ENCODE data around the gene GUCY2D.
A peak's percentile ranks its signal among the peaks of the same experiment; 100 is the strongest.
"Not testable (repeated sequence)": the region's sequence is repeated elsewhere in the genome, so short reads cannot be mapped to it uniquely, and the experiment has no call there.

Gene GUCY2D

DNA sequence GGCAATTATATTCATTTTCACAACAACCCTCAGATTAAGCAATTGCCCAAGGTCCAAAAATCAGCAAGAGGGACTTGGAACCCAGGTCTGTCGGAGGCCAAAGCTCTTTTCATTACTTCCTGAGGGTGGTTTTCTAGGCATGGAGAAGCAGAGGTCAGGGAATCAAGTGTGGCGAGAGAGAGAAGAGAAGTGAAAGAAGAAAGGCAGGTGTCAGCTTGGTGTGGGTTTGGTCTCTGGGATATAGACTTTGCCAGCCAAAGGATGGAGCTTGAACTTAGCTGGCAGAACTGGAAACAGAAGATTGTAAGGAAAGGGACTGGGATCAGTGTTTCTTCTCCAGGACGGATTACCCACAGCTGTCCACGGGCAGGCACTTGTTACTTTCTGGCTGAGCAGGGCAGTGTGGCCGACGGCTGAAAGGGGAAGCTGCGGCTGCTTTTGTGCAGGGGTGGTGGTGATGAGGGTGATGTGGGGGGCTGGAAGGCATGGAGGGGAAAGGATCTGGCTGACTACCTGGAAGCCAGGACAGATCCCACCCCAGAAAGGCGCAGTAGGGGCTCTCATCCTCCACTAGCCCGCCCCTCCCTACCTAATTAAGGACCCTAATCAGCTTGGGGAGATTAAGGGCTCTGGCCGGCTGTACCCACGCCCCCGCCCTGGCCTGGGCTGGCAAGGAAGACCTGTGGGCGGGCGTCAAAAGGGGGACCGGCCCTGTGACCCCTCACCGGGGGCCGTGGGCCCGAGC, at the start of gene GUCY2D:
Gene GUCY2D, plus strand, starts transcription at position 640 of the 745 bp plus-strand sequence. CDS start 433 bp downstream, outside the sequence.
- Histone ChIP-seq H4K20me1 (ENCODE audit: low read depth, low read length) (no peaks in the 10 kb centered on the region), H3K4me2 (ENCODE audit: low read depth, low read length, poor library complexity, severe bottlenecking) (peak within 1 kb of the TSS; percentile 8), H3K79me2 (ENCODE audit: insufficient read depth, low read length) (no peaks in the 10 kb centered on the region), H3K27me3 (ENCODE audit: low read length) (no peaks in the 10 kb centered on the region), H3K9ac (ENCODE audit: low read length) (no peak within 1 kb of the TSS), H2AFZ (ENCODE audit: low read depth, low read length, severe bottlenecking) (no peak within 1 kb of the TSS), H3K36me3 (ENCODE audit: low read length) (no peaks in the 10 kb centered on the region), H3K9me3 (ENCODE audit: insufficient read depth, low read length) (no peaks in the 10 kb centered on the region), H3K4me3 (ENCODE audit: insufficient read depth, low read length, poor library complexity, severe bottlenecking) (no peak within 1 kb of the TSS), H3K9me2 (replicated peaks; ENCODE audit: insufficient read depth, low read length) (no peaks in the 10 kb centered on the region), H3F3A (ENCODE audit: insufficient read depth) (no peaks in the 10 kb centered on the region), H3K27ac (ENCODE audit: low read depth, low read length) (no peak within 1 kb of the TSS)
- no peak for TF ChIP-seq EZH2phosphoT487 (conservative IDR thresholded peaks at IDR 0.05; ENCODE audit: low read length)
- TF ChIP-seq, protein P1, sequence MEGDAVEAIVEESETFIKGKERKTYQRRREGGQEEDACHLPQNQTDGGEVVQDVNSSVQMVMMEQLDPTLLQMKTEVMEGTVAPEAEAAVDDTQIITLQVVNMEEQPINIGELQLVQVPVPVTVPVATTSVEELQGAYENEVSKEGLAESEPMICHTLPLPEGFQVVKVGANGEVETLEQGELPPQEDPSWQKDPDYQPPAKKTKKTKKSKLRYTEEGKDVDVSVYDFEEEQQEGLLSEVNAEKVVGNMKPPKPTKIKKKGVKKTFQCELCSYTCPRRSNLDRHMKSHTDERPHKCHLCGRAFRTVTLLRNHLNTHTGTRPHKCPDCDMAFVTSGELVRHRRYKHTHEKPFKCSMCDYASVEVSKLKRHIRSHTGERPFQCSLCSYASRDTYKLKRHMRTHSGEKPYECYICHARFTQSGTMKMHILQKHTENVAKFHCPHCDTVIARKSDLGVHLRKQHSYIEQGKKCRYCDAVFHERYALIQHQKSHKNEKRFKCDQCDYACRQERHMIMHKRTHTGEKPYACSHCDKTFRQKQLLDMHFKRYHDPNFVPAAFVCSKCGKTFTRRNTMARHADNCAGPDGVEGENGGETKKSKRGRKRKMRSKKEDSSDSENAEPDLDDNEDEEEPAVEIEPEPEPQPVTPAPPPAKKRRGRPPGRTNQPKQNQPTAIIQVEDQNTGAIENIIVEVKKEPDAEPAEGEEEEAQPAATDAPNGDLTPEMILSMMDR (IDR thresholded peaks at IDR 0.05; ENCODE audit: insufficient read depth, low read length, poor library complexity, severe bottlenecking): no peak

GRCh38 chr17:7953266-7953665, 49.1 kb upstream of the GUCY2D start:
- H3K79me2 ChIP-seq (ENCODE audit: insufficient read depth, low read length); H3K27ac ChIP-seq (ENCODE audit: low read depth, low read length); H3K9ac ChIP-seq (ENCODE audit: low read length); H4K20me1 ChIP-seq (ENCODE audit: low read depth, low read length); H3F3A ChIP-seq (ENCODE audit: insufficient read depth); H2AFZ ChIP-seq (ENCODE audit: low read depth, low read length, severe bottlenecking); H3K4me3 ChIP-seq (ENCODE audit: insufficient read depth, low read length, poor library complexity, severe bottlenecking); H3K9me3 ChIP-seq (ENCODE audit: insufficient read depth, low read length); H3K9me2 ChIP-seq (replicated peaks; ENCODE audit: insufficient read depth, low read length); H3K4me2 ChIP-seq (ENCODE audit: low read depth, low read length, poor library complexity, severe bottlenecking); H3K27me3 ChIP-seq (ENCODE audit: low read length): not testable (repeated sequence)
- peaks cover 11% of the 10 kb centered on the region; the same call in 1 of the 2 replicates for H3K36me3 ChIP-seq (ENCODE audit: low read length)

DNA sequence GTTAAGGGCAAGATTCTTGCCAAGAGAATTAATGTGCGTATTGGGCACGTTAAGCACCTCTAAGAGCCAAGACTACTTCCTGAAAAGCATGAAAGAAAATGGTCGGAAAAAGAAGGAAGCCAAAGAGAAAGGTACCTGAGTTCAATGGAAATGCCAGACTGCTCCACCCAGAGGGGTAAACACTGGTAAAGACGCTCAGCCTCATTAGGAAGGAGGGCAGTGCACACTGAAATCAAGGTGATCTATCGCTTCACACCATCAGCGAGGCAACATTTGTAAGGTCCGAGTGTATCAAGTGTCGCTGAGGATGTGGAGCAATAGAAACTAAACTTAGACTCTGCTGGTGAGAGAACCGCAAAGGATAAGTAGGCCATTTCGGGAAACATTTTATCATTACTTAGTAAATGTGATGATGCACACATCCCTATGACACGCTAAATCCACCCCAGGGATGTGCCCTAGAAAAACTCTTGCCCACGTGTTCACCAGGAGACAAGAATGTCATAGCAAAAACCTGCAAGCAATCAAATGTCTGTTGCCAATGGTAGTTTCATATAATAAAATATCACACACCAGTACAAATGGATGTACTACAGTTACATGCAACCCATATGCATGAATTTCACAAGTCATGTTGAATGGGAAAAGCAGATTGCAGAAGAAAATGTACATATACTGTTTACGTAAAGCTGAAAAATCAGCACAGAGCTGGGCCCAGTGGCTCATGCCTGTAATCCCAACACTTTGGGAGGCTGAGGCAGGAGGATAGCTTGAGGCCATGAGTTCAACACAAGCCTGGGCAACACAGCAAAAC, 46.8 kb upstream of the GUCY2D start:
- Histone ChIP-seq H3K36me3 (ENCODE audit: low read length) (no peaks in the 10 kb centered on the region), H4K20me1 (ENCODE audit: low read depth, low read length) (no peaks in the 10 kb centered on the region), H3K27ac (ENCODE audit: low read depth, low read length) (no peak overlapping the region), H3K9me2 (replicated peaks; ENCODE audit: insufficient read depth, low read length) (no peaks in the 10 kb centered on the region), H3K4me2 (ENCODE audit: low read depth, low read length, poor library complexity, severe bottlenecking) (no peak overlapping the region), H3K4me3 (ENCODE audit: insufficient read depth, low read length, poor library complexity, severe bottlenecking) (no peak overlapping the region), H3F3A (ENCODE audit: insufficient read depth) (no peaks in the 10 kb centered on the region), H3K9ac (ENCODE audit: low read length) (no peak overlapping the region), H3K27me3 (ENCODE audit: low read length) (no peaks in the 10 kb centered on the region), H3K79me2 (ENCODE audit: insufficient read depth, low read length) (no peaks in the 10 kb centered on the region), H2AFZ (ENCODE audit: low read depth, low read length, severe bottlenecking) (no peak overlapping the region), H3K9me3 (ENCODE audit: insufficient read depth, low read length) (no peaks in the 10 kb centered on the region)
- TF ChIP-seq, protein P1 (IDR thresholded peaks at IDR 0.05; ENCODE audit: insufficient read depth, low read length, poor library complexity, severe bottlenecking): no peak
- TF ChIP-seq EZH2phosphoT487 (conservative IDR thresholded peaks at IDR 0.05; ENCODE audit: low read length): no peak
